HG03558 (cell line): ENCODE results near the gene TLR4.

ENCODE experiments used
- ATAC-seq: cut with Tn5 transposase; IDR thresholded peaks from one replicate; pipeline ENCODE4 v1.9.1; 2021; ENCODE audit warnings: moderate number of reproducible peaks; ENCODE audit not compliant: unreplicated experiment; ENCODE audit errors: extremely low read depth

The TLR4 gene

DNA sequence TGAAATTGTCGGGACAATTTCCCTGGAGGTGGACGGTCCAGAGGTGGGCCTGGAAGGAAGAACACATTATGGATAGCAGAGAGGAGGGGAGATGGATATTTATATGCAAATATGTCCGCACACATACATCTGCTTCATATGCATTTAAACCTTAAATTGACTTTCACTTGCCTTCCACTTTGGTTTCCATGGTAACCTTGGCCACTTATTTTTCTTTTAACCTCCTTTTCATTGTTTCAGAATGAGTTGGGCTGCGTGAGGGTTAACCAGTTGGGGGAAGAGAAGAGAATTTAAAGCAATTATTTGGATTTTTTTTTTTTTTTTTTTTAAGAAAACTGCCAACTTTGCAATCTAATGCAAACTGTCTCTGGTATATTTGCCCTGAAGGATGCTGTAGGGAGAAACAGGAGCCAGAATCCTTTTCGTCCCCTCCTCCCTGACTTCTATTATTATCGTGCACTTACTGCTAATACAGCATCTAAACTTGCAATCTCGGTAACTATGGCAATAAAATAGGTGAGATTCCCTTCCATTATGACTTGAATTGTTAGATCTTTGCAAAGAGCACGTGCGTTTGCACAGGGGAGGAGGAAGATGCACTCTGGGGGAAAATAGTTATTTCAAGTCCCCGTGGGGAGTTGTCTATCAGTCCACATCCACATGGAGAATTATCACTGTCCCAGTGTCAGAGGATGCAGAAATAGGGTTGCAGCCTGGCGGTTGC is 35.6 kb downstream of the TLR4 start:
- ATAC-seq = no peak

DNA sequence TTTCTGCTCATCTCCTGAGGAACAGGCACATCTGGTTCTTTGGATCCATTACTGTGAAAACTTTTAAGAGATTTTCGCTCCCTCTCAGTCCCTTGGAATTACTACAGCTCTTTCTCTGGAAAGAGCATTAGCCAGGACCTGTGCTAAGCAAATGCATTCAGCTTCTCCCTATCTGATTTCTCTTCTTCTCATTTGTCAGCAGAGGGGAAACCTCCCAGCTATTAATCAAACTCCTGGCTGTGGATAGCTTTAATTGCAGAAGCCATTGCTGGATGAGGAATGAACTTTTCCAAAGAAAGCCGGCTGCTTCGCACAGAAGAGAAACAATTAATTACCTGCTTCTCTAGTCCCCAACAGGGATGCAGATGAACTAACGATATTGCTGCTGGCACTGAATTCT is 37.9 kb downstream of the TLR4 start:
- no peak for ATAC-seq

DNA sequence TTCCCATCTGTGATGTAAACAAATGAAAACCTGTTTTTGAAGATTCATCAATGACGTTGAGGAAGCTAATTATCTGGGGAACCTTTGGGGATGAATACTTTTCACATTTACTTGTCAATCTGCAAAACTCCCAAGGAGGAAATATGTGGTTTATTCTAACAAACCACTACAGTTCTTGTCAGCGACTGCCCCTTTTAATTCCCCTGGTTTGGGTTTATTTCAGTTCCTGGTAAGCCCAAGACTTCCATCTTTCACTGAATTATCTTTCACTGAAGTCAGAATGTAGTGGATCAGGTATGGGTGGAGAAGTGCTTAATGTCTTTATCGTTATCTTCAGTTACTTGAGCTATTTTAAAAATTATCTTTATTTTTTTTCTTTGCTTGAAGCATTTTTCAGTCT is 40.2 kb downstream of the TLR4 start:
- no peak for ATAC-seq

DNA sequence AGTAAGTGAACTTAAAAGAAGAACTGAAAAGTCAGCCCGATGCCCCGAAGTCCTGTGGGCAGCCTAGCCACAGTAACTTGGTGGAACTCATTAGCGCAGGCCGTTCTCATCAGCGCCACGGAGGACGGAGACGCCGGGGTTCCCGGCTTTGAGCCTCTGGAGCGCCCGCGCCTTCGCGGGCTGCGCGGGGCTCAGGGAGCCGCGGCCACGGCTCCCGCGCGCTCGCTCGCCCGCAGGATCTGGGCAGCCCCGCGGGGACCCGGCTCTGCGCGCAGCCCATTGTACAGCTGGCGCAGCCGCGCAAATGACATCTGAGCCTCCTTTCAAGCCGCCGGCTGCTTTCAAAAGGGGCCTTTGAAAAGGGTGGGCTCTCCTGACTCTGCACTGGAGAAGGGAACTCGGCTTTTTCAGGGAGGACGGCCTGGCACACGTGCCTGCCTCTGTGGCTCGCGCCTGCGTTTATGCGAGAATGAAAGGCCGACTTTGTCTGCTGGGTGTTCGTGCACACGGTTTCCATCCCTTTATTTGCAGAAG is 40.7 kb downstream of the TLR4 start:
- ATAC-seq = no peak

DNA sequence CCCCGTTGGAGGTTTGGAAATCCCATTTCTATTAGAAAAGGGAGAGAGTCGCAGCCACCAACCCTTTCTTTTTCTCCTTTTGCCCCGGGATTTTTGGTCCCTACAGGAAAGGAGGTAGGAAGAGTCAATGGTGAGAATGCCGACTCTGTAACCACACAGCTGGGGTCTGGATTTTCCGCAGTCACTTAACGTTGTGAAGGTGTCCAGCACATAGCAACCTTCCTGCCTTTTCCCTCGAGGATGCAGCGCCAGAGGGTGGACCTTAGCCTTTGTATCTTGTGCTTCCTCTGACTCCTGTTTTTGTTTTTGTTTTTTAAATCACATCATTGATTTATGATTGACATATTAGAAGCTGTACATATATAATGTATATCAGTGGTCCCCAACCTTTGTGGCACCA is 41.4 kb downstream of the TLR4 start:
- no peak for ATAC-seq

DNA sequence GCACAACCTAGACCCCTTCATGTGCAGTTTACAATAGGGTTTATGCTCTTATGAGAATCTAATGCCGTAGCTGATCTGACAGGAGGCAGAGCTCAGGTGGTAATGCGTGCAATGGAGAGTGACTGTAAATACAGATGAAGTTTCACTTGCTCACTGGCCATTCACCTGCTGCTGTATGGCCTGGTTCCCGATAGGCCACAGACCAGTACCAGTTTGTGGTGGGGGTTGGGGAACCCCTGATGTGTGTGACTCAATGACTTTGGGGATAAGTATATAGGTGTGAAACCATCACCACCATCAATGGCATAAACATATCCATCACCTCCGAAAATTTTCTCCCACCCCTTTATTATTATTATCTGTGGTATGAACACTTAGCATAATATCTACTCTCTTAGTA is 42.1 kb downstream of the TLR4 start:
- ATAC-seq = no peak

DNA sequence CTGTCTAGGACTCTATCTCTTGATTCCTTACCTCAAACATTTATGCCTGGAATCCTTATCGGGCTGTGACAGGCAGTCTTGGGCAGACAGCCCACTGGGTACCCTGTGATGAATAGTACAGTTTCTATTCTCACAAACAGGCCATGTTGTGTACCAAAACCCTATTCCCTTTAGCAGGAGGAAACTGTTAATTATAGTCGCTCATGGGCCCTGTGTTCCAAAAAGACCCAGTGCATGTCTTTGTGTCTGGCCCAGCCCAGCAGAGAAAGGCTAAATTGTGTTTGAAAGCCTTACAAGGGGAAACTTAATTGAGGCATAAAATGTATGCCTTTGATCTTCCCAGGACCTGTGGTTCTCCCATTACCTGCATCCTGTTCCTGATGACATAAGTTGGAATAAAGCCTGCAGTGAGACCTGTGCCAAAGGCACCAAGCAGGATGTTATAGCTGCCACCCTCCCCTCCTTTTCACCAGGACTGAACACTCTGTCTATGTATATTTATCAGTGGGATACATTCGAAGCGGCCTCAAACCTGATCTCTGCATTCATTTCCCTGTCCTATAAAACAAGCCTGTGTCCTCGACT is 43.3 kb downstream of the TLR4 start:
- no peak for ATAC-seq

DNA sequence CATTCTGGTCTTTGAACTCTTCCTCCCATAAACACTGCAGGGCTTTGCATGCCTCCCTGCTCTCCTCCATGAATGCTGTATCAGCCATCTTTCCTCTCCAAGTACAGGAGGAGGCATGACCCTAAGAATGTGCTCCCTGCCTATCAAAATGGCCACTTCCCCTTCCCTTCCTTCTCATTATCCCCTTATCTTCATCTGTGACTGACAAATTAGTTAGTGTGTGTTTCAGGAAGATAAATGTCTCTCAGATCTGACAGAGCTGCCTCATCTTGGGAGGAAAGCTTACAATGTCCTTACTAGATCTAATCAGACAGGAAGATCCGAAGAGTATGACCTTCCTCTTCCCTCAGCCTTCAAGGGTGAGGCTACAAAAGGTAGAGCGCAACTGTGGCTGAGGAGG is 46.2 kb downstream of the TLR4 start:
- ATAC-seq = no peak

DNA sequence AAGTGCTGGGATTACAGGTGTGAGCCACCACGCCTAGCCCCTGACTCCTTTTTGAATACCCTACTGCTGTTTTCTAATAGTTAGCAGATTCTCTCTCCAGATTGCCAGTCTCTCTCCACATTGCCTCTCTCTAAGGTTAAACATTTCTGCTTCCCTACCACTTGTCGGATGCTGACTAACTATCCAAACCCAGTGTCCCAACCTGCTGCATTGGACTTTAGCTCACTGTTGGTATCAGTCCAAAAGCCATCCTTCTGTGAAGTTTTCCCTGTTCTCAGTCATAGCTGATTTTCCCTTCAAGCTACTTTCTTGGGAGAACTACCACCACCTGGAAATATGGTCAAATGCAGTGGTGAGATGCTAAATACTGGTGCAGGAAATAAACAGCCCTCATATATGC is 48.7 kb downstream of the TLR4 start:
- no peak for ATAC-seq

DNA sequence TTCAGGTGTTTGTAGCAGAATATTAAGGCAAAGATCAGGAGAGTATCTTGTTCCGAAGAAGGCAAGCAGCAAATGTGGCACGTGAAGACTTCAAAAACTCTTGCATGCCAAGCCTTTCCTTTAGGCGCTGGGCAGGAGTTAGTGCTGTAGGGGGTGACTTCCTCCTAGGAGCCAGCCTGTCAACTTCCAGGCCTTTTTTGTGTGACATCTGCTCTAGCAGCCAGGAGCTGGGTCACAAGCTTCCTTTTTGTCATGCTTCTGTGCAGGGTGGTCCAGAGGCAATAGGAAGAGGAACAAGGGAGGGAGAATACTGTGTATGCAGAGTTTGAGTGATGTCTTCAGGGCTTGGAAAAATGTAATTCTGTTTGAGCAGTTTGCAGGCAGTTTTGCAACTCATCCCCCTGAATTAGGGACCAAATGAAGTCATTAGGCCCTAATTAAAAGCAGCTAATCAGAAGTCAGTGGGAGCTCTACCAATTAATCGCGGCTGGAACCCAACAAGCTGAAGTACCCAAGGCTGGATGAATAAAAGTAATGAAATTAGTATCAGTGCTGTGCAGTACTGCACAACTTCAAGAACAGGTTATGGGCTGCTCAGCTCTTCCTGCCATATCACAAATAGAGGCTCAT is 53.5 kb downstream of the TLR4 start:
- ATAC-seq = no peak

DNA sequence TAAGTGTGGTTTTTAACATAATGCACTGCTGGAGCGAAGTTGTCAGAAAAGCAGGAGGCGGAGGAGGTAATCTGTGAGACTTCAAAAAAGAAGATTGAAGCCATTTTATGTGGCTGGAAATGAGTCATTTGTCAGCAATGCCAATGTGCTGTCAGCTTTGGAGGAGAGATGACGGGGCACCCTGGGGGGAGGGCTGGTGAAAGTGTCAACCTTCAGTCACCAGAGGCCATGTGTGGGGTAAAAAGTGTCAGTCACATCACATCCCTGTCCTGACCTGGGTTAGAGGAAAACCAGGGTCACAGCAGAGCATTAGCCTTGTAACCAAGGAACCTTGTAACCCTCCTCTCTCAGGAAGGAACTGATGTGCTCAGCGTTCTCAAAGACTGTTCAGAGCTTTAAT is 59.1 kb downstream of the TLR4 start:
- ATAC-seq = no peak

DNA sequence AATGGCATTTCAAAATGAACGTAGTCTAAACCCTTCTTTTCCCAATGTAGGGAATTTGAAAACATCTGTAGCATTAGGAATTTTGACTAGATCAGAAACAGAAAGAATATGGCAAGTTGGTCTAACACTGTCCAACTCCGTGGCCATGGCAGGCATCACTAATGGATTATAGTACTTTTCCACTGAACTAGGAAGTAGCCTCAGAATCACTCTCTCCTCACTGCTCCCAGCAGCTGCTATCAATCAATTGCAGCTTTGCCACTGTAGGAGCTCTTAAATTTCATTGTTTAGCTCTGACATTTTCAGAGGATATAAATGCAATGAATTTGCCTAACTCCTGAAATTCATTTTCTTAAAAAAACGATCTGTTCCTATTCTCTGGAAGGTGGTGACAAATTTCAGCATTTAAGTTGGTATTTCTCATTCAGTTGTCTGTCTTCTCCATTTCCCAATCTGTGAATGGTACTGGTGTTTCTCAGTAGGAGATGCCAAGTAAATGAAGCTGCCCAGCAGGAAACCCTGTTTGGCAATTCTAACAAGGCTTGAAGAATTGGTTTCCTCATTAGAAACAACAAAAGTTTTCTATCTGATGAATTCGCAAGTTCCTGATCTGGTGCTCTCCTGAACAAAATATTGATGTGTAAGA is 64.7 kb downstream of the TLR4 start:
- ATAC-seq = no peak

DNA sequence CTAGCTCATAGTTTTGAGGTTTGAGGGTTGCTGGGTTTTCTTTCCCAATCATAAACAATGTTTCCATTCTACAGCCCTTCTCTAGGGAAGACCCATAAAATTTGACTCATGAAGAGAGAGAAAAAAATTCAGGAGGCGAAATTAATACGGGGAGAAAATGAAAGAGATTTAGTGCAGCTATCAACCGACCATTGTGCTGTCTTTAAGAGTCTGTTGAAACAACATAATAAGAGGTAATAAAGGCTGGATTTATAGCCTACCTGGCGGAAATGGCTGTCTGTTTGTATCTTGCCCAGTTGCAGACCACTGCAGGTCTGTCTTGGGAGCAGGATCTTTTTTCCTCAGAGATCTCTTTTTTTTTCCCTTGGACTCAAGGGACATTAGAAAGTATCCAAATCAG is 66.9 kb downstream of the TLR4 start:
- ATAC-seq = no peak

DNA sequence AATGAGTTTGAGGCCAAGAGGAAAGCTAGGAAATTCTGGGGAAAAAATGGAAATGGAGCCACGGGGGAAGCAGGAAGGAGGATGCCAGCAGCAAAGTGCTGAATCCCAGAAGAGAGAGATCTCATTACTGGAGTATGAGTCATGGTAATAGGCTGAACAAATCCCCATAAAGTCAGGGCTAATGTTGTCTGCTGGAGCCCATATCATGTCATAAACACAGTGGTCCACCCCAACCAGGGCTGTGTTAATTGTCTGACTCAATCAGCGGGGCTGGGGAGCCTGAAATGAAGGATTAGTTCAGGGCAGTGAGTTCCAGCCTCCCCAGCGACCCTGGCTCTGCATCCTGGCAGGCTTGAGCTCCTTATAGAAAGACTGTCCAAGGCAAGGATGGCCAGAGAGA is 68.8 kb downstream of the TLR4 start:
- ATAC-seq = no peak
